Large intestine (tissue), 3 donors: ENCODE data around the gene ANKRD33. TPM values are rescaled to one million over a fixed set of nuclear protein-coding genes. Genes with fewer than 3 reads are reported as not detected.

Experiments
- DNase-seq, 2 donors: peaks; one replicate each; pipeline versions ENCODE4 v3.0.0 to v3.0.0-alpha.2; 2013
- H3K27ac ChIP-seq: one replicate; pipeline ENCODE4 v1.5.1; 2013; ENCODE audit warnings: low read length
- H3K27me3 ChIP-seq: 2 replicates; pipeline ENCODE4 v1.6.1; 2013; ENCODE audit warnings: low read length; ENCODE audit not compliant: control insufficient read depth, insufficient read depth
- H3K36me3 ChIP-seq: 2 replicates; pipeline ENCODE4 v1.6.1; 2013; ENCODE audit warnings: low read length; ENCODE audit not compliant: control insufficient read depth, insufficient read depth
- H3K4me1 ChIP-seq: one replicate; pipeline ENCODE4 v1.6.1; 2013; ENCODE audit warnings: low read length; ENCODE audit not compliant: control insufficient read depth, insufficient read depth
- H3K4me3 ChIP-seq: one replicate; pipeline ENCODE4 v1.5.1; 2013; ENCODE audit warnings: low read length
- H3K9me3 ChIP-seq: one replicate; pipeline ENCODE4 v1.6.1; 2013; ENCODE audit warnings: mild to moderate bottlenecking, low read depth, low read length, moderate library complexity; ENCODE audit not compliant: control insufficient read depth
- WGBS: methylation state at CpG from one replicate; pipeline ENCODE4 v1.1.5; 2013; ENCODE audit warnings: low lambda C conversion rate; ENCODE audit not compliant: insufficient coverage; 5-methylcytosine and 5-hydroxymethylcytosine counted together
- polyA plus RNA-seq: library from polyadenylated mRNA; unstranded; fragments of 120-200 nt; gene quantifications from one replicate; pipeline ENCODE4 v1.2.1, GENCODE V29; 2013

The ANKRD33 gene
- polyA plus RNA-seq, 1 donor: 0.06 TPM

DNA sequence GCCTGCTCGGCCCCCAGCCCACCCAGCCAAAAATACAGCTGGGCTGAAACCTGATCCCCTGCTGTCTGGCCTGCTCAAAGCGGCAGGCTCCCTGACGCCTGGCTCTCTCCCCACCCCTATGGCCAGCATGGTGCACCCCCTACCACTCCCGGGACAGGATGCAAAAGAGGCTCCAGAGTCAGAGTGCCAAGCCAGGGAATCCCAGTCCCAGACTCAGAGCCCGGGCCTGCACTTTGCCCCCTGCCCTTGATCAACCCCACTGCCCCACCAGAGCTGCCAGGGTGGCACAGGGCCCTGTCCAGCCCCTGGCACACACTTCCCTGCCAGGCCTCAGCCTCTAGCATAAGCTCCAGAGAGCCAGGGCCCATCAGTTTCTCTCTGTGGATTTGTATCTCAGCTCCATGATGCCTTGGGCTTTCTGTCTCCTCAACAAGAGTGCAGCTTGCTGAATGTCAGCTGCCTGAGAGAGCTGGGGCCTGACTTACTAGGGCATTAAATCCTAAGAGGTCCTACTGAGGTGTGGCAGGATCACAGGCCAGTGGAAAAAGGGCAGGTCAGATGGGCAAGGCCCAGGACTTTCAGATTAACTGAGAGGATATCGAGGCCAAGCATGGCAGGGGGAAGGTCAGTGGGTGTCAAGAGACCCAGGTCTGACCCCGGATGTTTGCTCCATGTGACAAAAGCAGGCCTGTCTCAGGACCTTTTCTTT, 33.3 kb downstream of the ANKRD33 start:
- Histone ChIP-seq H3K4me3 (no peak overlapping the region), H3K9me3 (no peaks in the 10 kb centered on the region), H3K4me1 (peaks cover 25% of the 10 kb centered on the region), H3K36me3 (no peaks in the 10 kb centered on the region), H3K27me3 (no peaks in the 10 kb centered on the region), H3K27ac (no peak overlapping the region)
- 40% methylated on average over 1 of the region's 7 CpGs for WGBS
- no peak for DNase-seq

DNA sequence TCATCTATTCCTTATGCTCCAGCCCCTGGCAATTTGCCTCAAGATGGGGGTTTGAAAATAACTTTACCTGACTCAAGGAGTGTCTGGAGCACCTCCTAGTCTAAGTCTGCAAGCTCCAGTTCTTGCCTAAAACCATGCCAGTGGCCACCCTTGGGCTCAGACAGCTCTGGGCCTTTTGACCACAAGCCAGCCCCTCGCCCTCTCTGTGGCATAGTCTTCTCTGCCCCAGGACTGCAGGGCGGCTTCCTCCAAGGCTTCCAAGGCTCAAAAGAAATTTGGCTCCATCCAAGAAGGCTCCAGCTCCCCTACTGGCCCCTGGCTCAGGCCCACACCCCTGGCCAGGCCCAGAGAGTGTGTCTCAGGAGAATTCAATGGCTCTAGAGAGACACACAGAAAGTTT, 34.2 kb downstream of the ANKRD33 start:
- peaks cover 28% of the 10 kb centered on the region for H3K4me1 ChIP-seq
- peak overlapping the region; percentile 4 for H3K27ac ChIP-seq
- no peaks in the 10 kb centered on the region for H3K36me3 ChIP-seq
- WGBS: no CpG with 5 or more reads among the region's 2 CpGs
- no peak for DNase-seq
- no peak overlapping the region for H3K4me3 ChIP-seq
- H3K27me3 ChIP-seq: no peaks in the 10 kb centered on the region
- H3K9me3 ChIP-seq: no peaks in the 10 kb centered on the region

DNA sequence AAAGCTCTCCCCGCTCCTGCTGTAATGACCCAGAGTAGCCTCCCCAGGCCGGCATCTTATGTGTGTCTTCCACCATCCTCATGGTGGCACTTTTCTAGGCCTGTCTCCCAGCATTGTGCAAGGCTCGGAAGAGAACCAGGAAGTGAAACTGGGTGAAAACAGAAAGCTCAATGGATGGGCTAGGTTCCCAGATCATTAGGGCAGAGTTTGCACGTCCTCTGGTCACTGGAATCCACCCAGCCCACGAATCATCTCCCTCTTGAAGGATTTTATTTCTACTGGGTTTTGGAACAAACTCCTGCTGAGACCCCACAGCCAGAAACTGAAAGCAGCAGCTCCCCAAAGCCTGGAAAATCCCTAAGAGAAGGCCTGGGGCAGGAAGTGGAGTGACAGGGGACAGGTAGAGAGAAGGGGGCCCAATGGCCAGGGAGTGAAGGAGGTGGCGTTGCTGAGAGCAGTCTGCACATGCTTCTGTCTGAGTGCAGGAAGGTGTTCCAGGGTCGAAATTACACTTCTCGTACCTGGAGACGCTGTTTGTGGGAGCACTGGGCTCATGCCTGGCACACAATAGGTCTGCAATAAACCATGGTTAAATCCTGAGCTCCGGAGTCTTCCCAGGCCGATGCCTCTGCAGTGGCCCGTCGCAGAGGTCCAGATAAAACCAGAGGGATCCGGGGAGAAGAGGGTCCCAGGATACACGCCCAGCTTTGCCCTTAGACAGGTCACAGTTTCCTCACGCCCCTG, 35.0 kb downstream of the ANKRD33 start:
- Histone ChIP-seq H3K27me3 (no peaks in the 10 kb centered on the region), H3K4me3 (no peak overlapping the region), H3K4me1 (peaks cover 25% of the 10 kb centered on the region), H3K9me3 (no peaks in the 10 kb centered on the region), H3K36me3 (no peaks in the 10 kb centered on the region), H3K27ac (peak overlapping the region; percentile 4)
- DNase-seq: peak; percentile 53 to 81
- WGBS: no CpG with 5 or more reads among the region's 16 CpGs

DNA sequence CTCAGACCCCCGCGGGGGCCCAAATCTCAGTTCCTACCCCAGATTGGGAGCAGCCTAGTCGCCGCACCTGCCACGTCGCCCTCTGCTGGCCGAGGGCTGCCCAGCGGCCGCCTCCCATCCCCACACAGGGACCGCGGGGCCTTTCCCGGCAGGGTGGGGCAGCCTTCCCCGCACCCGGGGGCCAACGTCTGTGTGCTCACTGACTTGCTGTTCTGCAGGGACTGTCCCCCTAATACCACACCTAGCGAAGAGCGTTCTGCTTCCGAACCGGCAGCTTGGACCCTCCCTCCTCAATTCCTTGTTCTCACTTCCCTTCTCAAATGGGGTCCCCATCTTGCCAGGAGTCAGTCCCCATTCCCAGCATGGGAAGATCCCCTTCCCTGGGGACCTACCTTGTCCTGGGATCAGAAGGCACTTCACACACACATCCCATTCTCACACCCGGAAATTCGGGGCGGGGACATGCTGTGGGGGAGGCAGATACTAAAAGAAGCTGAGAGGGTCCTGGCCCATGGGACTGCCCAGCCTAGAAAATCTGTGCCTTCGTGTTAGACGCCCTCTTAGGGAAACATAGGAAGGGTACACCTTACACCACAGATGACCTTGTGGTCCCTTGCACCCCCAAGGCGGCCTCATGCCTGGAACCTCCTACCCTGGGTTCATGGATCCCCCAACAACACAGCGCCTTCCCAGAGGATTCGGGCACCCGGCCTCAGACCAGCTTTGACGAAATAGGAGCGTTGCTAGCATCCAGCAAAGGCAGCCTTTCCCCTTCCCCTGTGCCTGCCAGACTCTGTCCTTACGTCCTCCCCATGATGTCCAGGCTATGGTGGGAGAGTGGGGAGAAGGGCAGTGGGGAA, 35.8 kb downstream of the ANKRD33 start:
- WGBS: no CpG with 5 or more reads among the region's 31 CpGs
- peak in 1 of 2 donors; percentile 53 for DNase-seq
- Histone ChIP-seq H3K9me3 (no peaks in the 10 kb centered on the region), H3K27ac (no peak overlapping the region), H3K27me3 (no peaks in the 10 kb centered on the region), H3K4me1 (peaks cover 21% of the 10 kb centered on the region), H3K36me3 (no peaks in the 10 kb centered on the region), H3K4me3 (no peak overlapping the region)

DNA sequence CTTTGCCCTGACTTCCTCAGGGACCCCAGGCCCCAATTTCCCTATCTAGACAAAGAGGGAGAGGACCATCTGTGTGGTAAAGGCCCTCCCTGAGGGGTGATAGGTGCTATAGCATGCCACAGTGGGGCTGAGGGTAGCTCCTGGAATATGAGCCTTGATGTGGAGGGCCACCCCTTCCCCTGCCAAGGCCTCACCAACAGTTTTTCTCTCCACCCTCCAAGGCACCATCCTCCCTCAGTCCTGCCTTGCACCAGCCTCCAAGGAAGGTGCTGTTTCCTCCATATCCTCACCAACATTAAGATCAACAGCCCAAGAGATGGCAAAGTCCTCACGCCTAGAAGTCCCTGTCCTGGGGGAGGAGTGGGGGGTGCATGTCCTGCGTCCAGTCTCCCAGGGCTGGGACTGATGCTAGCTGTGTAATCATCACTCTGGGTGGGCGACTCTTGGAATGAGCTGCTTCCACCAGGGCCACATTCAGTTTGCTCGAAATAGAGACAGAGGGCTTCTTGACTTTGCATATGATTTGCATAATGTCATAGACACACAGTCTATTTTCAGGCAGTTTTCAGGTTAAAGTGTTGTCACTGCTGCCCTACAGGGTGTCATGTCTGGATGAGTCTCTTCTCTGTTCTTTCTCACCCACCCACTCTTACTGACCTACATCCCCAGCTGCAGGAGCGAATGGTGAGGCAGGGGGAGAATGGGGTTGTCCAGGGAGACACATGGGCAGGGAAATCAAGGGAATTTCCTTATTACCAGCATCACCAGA, 36.8 kb downstream of the ANKRD33 start:
- no CpG with 5 or more reads among the region's 5 CpGs for WGBS
- H3K9me3 ChIP-seq: no peaks in the 10 kb centered on the region
- H3K27me3 ChIP-seq: no peaks in the 10 kb centered on the region
- no peak overlapping the region for H3K27ac ChIP-seq
- H3K4me3 ChIP-seq: no peak overlapping the region
- no peaks in the 10 kb centered on the region for H3K36me3 ChIP-seq
- DNase-seq: no peak
- H3K4me1 ChIP-seq: peaks cover 21% of the 10 kb centered on the region

DNA sequence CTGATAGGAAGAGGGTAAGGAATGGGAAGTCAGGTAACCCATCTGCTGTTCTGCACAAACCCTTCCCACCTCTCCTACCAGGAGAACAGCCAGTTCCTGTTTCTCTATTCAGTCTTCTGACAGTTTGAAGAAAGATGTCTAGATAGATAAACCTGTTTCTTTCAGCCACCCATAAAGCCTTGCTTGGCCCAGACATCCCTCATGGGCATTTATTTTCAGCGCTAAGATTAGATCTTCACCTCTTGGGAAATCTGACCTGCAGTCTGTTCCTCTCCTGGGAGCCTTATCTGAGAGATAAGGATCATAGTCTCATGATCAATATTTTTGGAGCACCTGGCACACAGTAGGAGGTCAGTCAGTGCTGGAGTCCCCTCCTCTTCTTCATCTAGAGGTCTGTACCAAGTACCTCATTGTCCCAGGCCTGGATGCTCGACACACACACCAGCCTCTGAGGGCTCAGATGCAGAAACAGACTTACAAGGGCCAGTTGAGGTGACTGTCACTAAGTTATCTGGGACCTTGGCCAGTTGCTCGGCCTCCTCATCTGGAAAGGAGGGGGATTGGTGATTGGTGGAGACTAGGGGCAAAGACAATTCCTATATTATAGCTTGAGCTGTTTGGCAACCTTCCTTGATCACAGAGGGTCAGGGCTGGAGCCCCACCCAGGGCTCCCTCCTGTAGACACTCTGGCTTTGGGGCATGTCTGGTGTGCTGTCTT, 37.6 kb downstream of the ANKRD33 start:
- Histone ChIP-seq H3K4me1 (peaks cover 21% of the 10 kb centered on the region), H3K9me3 (no peaks in the 10 kb centered on the region), H3K4me3 (no peak overlapping the region), H3K27me3 (no peaks in the 10 kb centered on the region), H3K36me3 (no peaks in the 10 kb centered on the region), H3K27ac (no peak overlapping the region)
- no peak for DNase-seq
- no CpG with 5 or more reads among the region's 3 CpGs for WGBS

DNA sequence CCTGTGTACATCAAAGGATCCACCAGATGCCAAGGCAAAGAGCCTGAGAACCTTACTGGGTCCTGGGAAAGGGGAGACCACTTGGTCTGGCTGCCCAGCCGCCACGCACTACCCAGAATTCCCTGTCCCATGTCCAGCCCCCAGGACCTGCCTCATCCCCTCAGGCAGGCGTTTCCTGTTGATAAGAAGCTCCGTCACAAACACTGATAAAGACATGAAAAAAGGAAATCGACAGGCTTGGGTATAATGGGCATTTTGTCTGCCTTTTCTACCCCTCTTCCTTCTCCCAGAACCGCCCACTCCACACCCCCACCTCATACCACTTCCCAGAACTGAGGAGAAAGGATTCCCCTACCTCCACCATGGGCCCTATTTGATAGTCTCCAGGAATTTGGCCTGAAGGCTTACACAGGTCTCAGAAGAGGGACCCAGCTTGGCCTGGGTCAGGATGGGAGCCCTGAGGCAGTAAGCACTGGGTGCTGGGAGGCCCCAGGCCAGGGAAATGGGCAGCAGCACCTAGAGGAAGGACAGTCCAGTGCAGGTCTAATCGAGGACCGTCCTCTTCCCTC, 38.2 kb downstream of the ANKRD33 start:
- no peak overlapping the region for H3K27ac ChIP-seq

DNA sequence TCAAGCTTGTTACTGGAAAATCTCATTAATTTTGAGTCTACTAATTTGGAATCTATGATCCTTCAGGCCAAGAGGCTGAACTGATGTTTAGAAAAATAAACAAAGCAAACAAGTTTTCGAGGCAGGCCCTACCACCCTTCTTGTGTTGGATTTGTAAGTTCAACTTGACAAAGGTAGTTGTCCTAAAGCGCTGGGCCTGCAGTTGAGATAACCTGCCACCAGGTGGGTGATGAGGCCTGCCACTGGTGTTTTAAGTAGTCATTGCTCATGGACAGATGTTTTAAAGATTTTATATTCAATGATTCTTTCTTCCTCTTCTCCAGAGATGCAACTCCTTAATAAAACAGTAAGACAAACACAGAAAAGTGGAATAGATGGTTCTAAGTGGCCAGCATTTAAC, 38.8 kb downstream of the ANKRD33 start:
- WGBS: 80% methylated on average over 1 of the region's 2 CpGs
- H3K36me3 ChIP-seq: no peaks in the 10 kb centered on the region
- no peak overlapping the region for H3K4me3 ChIP-seq
- peaks cover 23% of the 10 kb centered on the region for H3K4me1 ChIP-seq
- peak in 1 of 2 donors; percentile 59 for DNase-seq
- no peak overlapping the region for H3K27ac ChIP-seq
- no peaks in the 10 kb centered on the region for H3K9me3 ChIP-seq
- H3K27me3 ChIP-seq: no peaks in the 10 kb centered on the region

More for the DNA sequence above, 38.2 kb downstream of the ANKRD33 start:
- no peak for DNase-seq
- Histone ChIP-seq H3K4me1 (peaks cover 21% of the 10 kb centered on the region), H3K9me3 (no peaks in the 10 kb centered on the region), H3K27me3 (no peaks in the 10 kb centered on the region), H3K4me3 (no peak overlapping the region), H3K36me3 (no peaks in the 10 kb centered on the region)
- WGBS: 22% methylated on average over 3 of the region's 8 CpGs
